DND-41 (cell line): ENCODE measurements around the gene DHCR24.

Source experiments
- ATAC-seq: fragments of 200-7000 bp; cut with Tn5 transposase; 3 replicates; pipeline ENCODE4 v1.9.1; 2021; ENCODE audit warnings: low read depth; ENCODE audit not compliant: insufficient read depth
- DNase-seq: peaks from one replicate; pipeline ENCODE4 v3.0.0-alpha.2; 2020
- H2AFZ ChIP-seq: 2 replicates; pipeline ENCODE4 v1.6.0; 2012; ENCODE audit warnings: low read depth, low read length
- H3K27ac ChIP-seq: 2 replicates; pipeline ENCODE4 v1.5.1; 2012; ENCODE audit warnings: low read length, inconsistent platforms
- H3K27me3 ChIP-seq: fragments of 200-600 bp; sonication (generic); 2 replicates; pipeline ENCODE4 v1.6.0; 2012; ENCODE audit warnings: low read length, mild to moderate bottlenecking, inconsistent platforms; ENCODE audit not compliant: insufficient read depth, poor library complexity
- H3K36me3 ChIP-seq: 2 replicates; pipeline ENCODE4 v1.5.1; 2012; ENCODE audit warnings: low read length, inconsistent platforms; ENCODE audit not compliant: insufficient read depth
- H3K4me1 ChIP-seq: 2 replicates; pipeline ENCODE4 v1.5.1; 2012; ENCODE audit warnings: mild to moderate bottlenecking, low read length; ENCODE audit not compliant: insufficient read depth
- H3K4me2 ChIP-seq: 2 replicates; pipeline ENCODE4 v1.6.0; 2012; ENCODE audit warnings: mild to moderate bottlenecking, moderate library complexity, low read length, inconsistent platforms; ENCODE audit not compliant: insufficient read depth
- H3K4me3 ChIP-seq, 2 experiments: fragments of 200-600 bp in 1 of 2; shearing (Covaris generic) in 1 of 2; 2 replicates each; pipeline ENCODE4 v1.5.1; 2012 to 2016; ENCODE audit warnings: inconsistent platforms in 2 of 2, low read length in 2 of 2, mild to moderate bottlenecking in 2 of 2, low read depth in 1 of 2, moderate library complexity in 1 of 2
- H3K79me2 ChIP-seq: 2 replicates; pipeline ENCODE4 v1.6.0; 2012; ENCODE audit warnings: low read length, inconsistent platforms; ENCODE audit not compliant: insufficient read depth
- H3K9ac ChIP-seq: 2 replicates; pipeline ENCODE4 v1.6.0; 2012; ENCODE audit warnings: low read depth, mild to moderate bottlenecking, inconsistent platforms, low read length, moderate library complexity
- H3K9me3 ChIP-seq: 2 replicates; pipeline ENCODE4 v1.5.1; 2012; ENCODE audit warnings: low read length, moderate library complexity, mild to moderate bottlenecking, inconsistent platforms; ENCODE audit not compliant: insufficient read depth, severe bottlenecking
- H4K20me1 ChIP-seq: 2 replicates; pipeline ENCODE4 v1.6.0; 2012; ENCODE audit warnings: low read length; ENCODE audit not compliant: insufficient read depth
- CTCF ChIP-seq: IDR thresholded peaks from 2 replicates; pipeline ENCODE4 v1.5.1; 2012; ENCODE audit warnings: borderline replicate concordance, low read length, moderate library complexity, mild to moderate bottlenecking; ENCODE audit not compliant: poor library complexity, severe bottlenecking; ENCODE audit errors: extremely low read depth
- EZH2 ChIP-seq: IDR thresholded peaks from 3 replicates; pipeline ENCODE4 v1.6.1; 2012; ENCODE audit warnings: borderline replicate concordance, low read depth, mild to moderate bottlenecking, moderate library complexity, low read length, inconsistent platforms; ENCODE audit not compliant: severe bottlenecking

The DHCR24 gene

DNA sequence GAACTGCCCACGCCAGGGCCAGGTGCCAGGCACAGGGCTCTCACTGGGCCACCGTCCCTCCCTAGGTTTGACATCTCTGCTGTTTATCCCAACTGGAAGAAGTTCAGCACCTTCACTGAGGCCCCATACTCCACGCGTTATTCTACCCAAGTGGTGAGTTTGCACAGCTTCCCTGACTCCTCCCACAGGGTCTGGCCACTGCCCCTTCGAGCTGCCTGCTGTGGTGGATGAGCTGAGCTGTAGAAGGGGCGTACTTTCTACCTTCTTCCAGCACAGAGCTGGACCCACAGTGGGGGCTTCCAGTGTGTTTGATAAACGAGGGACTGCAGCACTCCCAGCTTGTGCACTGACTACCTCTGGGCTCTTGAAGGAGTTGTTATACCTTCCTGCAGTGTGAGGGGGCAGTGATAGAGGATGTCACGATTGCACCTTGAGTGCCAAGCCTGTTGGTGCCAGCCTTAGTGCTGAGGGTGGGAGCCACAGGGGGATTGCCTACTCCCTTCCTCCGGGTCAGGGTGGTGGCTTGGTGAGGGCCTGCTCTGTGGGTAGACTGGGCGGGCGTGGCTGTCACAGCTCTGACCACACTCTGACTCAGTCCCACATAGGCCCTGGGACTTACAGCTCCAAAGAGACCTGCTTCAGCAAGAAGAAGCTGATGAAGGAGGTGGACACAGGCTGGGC is 79.9 kb downstream of the DHCR24 start:
- no peak overlapping the region for H3K4me2 ChIP-seq
- DNase-seq (no peak), ATAC-seq (no peak)
- H3K4me3 ChIP-seq = no peak overlapping the region
- H3K9ac ChIP-seq = no peak overlapping the region
- no peaks in the 10 kb centered on the region for H3K27me3 ChIP-seq
- H2AFZ ChIP-seq = no peak overlapping the region
- H3K79me2 ChIP-seq = no peaks in the 10 kb centered on the region
- H3K4me1 ChIP-seq = no peaks in the 10 kb centered on the region
- peaks cover 7% of the 10 kb centered on the region; the same call in 1 of the 2 replicates for H4K20me1 ChIP-seq
- H3K9me3 ChIP-seq = no peaks in the 10 kb centered on the region
- no peaks in the 10 kb centered on the region for H3K36me3 ChIP-seq
- no peak overlapping the region for H3K27ac ChIP-seq
- no peak for TF ChIP-seq CTCF
- TF ChIP-seq EZH2 = no peak

- Histone ChIP-seq H3K79me2 (no peaks in the 10 kb centered on the region), H3K27ac (no peak overlapping the region), H3K4me3 (no peak overlapping the region), H4K20me1 (peaks cover 6% of the 10 kb centered on the region; the same call in 1 of the 2 replicates), H3K36me3 (no peaks in the 10 kb centered on the region), H3K9me3 (no peaks in the 10 kb centered on the region), H3K9ac (no peak overlapping the region), H2AFZ (no peak overlapping the region), H3K27me3 (no peaks in the 10 kb centered on the region), H3K4me2 (no peak overlapping the region), H3K4me1 (no peaks in the 10 kb centered on the region)
- TF ChIP-seq CTCF (no peak), EZH2 (no peak)
- no peak for ATAC-seq
- no peak for DNase-seq
Observed at GRCh38 chr1:54805981-54806381, 81.0 kb downstream of the DHCR24 start.

- peaks cover 2% of the 10 kb centered on the region; the same call in 1 of the 2 replicates for H4K20me1 ChIP-seq
- H3K9ac ChIP-seq = no peak overlapping the region
- H3K27me3 ChIP-seq = no peaks in the 10 kb centered on the region
Observed at GRCh38 chr1:54805466-54805865, 81.5 kb downstream of the DHCR24 start.

More at GRCh38 chr1:54805466-54805865, 81.5 kb downstream of the DHCR24 start:
- no peaks in the 10 kb centered on the region for H3K36me3 ChIP-seq
- TF ChIP-seq EZH2 (no peak), CTCF (no peak)
- ATAC-seq = no peak
- H3K27ac ChIP-seq = no peak overlapping the region
- no peaks in the 10 kb centered on the region for H3K4me1 ChIP-seq
- no peaks in the 10 kb centered on the region for H3K9me3 ChIP-seq
- DNase-seq = no peak
- H3K4me3 ChIP-seq = no peak overlapping the region
- no peak overlapping the region for H2AFZ ChIP-seq
- no peaks in the 10 kb centered on the region for H3K79me2 ChIP-seq
- no peak overlapping the region for H3K4me2 ChIP-seq
